Skin of body (tissue), 2 donors: ENCODE results near the gene SSU72. TPM values are rescaled to one million over a fixed set of nuclear protein-coding genes. Genes with fewer than 3 reads are reported as not detected.

Experiments
- DNase-seq: peaks from one replicate; lab custom pipeline; 2025; lab: John Stamatoyannopoulos, UW
- total RNA-seq: library from RNA; depleted of rRNA; stranded (reverse); fragments of >200 nt; gene quantifications from one replicate; pipeline ENCODE4 v1.2.3, GENCODE V29; 2014

The SSU72 gene
- 33.9 TPM for total RNA-seq

GRCh38 chr1:1574721-1575537 lies at the start of gene SSU72:
Gene SSU72, minus strand, starts transcription at chr1:1574863. Its CDS starts 306 bp downstream, at chr1:1574557.
- DNase-seq = peak; percentile 88

- no peak for DNase-seq
Measured at GRCh38 chr1:1623631-1624442, 49.2 kb upstream of the SSU72 start.

- no peak for DNase-seq
Measured at GRCh38 chr1:1623181-1623630, 48.5 kb upstream of the SSU72 start.

GRCh38 chr1:1622788-1623094 lies 48.1 kb upstream of the SSU72 start:
- DNase-seq = no peak

GRCh38 chr1:1622010-1622787 lies 47.5 kb upstream of the SSU72 start:
- no peak for DNase-seq

- no peak for DNase-seq
Measured at GRCh38 chr1:1621173-1622009, 46.7 kb upstream of the SSU72 start.

- no peak for DNase-seq
Measured at GRCh38 chr1:1620433-1621139, 45.9 kb upstream of the SSU72 start.

GRCh38 chr1:1619917-1620361 lies 45.3 kb upstream of the SSU72 start:
- DNase-seq = no peak

GRCh38 chr1:1618396-1619068 lies 43.9 kb upstream of the SSU72 start:
- DNase-seq = no peak

- DNase-seq = no peak
Measured at GRCh38 chr1:1617925-1618324, 43.3 kb upstream of the SSU72 start.

GRCh38 chr1:1617516-1617915 lies 42.9 kb upstream of the SSU72 start:
- DNase-seq = no peak

- DNase-seq = no peak
Measured at GRCh38 chr1:1616838-1617237, 42.2 kb upstream of the SSU72 start.

- no peak for DNase-seq
Measured at GRCh38 chr1:1616045-1616790, 41.6 kb upstream of the SSU72 start.

- DNase-seq = peak; percentile 97
Measured at GRCh38 chr1:1615256-1616044, 40.8 kb upstream of the SSU72 start, which contains the start of gene MIB2. Gene MIB2, plus strand, starts transcription at chr1:1615500. Its CDS starts 7,953 bp downstream, at chr1:1623453.

GRCh38 chr1:1614954-1615255 lies 40.2 kb upstream of the SSU72 start:
- DNase-seq = no peak

GRCh38 chr1:1614204-1614953 lies 39.7 kb upstream of the SSU72 start:
- DNase-seq = no peak

- no peak for DNase-seq
Measured at GRCh38 chr1:1613509-1614082, 38.9 kb upstream of the SSU72 start.
